Measurements from ENCODE around the gene TTF2. TPM values are rescaled to one million over a fixed set of nuclear protein-coding genes. Genes with fewer than 3 reads are reported as not detected.

TTF2 gene
- total RNA-seq, 2 experiments from 2014 or later, result 35.4 to 36.6 TPM

GRCh38 chr1:117110774-117111173 lies 50.6 kb downstream of the TTF2 start:
- ATAC-seq (ENCODE audit: poor library complexity) (peak; percentile 41), DNase-seq (no peak)
- TF ChIP-seq CTCF (IDR thresholded peaks at IDR 0.05), result no peak
- H3K9me3 Mint-ChIP-seq, result no peaks in the 10 kb centered on the region
- Histone ChIP-seq H3K4me3 (ENCODE audit: low read length) (no peak overlapping the region), H3K36me3 (ENCODE audit: insufficient read depth, low read length) (no peaks in the 10 kb centered on the region), H3K9me3 (ENCODE audit: control insufficient read depth in 1 of 2, insufficient read depth in 1 of 2, low read length in 2 of 2) (no peaks in the 10 kb centered on the region), H3K4me1 (ENCODE audit: insufficient read depth, low read length) (no peaks in the 10 kb centered on the region), H3K27ac (ENCODE audit: low read depth in 1 of 2, low read length in 2 of 2) (no peak overlapping the region), H3K27me3 (ENCODE audit: control insufficient read depth in 1 of 2, insufficient read depth in 2 of 2, low read length in 2 of 2) (no peaks in the 10 kb centered on the region)
- H3K27ac Mint-ChIP-seq, result no peak overlapping the region
- POLR2A ChIA-PET, result interaction anchor here (0.6 kb wide), 1 partner anchor 124 kb away, joined by 3 read pairs; no protein-coding TSS in a partner anchor
- no peak overlapping the region for H3K4me3 Mint-ChIP-seq
- no peaks in the 10 kb centered on the region for H3K27me3 Mint-ChIP-seq
- no peaks in the 10 kb centered on the region for H3K36me3 Mint-ChIP-seq (ENCODE audit: low read depth)
- peaks cover 10% of the 10 kb centered on the region for H3K4me1 Mint-ChIP-seq (ENCODE audit: low read depth)
- CTCF ChIA-PET, result no interaction called here
- intact Hi-C loops (cut with DNase I, micrococcal nuclease), result no loop called here

GRCh38 chr1:117112047-117112717 lies 52.1 kb downstream of the TTF2 start:
- intact Hi-C loops (cut with DNase I, micrococcal nuclease), result no loop called here
- H3K27ac Mint-ChIP-seq, result no peak overlapping the region
- Histone ChIP-seq H3K4me1 (ENCODE audit: insufficient read depth, low read length) (no peaks in the 10 kb centered on the region), H3K9me3 (ENCODE audit: control insufficient read depth in 1 of 2, insufficient read depth in 1 of 2, low read length in 2 of 2) (no peaks in the 10 kb centered on the region), H3K27ac (ENCODE audit: low read depth in 1 of 2, low read length in 2 of 2) (no peak overlapping the region), H3K27me3 (ENCODE audit: control insufficient read depth in 1 of 2, insufficient read depth in 2 of 2, low read length in 2 of 2) (no peaks in the 10 kb centered on the region), H3K4me3 (ENCODE audit: low read length) (no peak overlapping the region), H3K36me3 (ENCODE audit: insufficient read depth, low read length) (no peaks in the 10 kb centered on the region)
- peaks cover 10% of the 10 kb centered on the region for H3K4me1 Mint-ChIP-seq (ENCODE audit: low read depth)
- CTCF ChIA-PET, result interaction anchor here (2.0 kb wide), 1 partner anchor 16 kb away, joined by 5 read pairs; no protein-coding TSS in a partner anchor
- ATAC-seq (ENCODE audit: poor library complexity), result no peak
- TF ChIP-seq CTCF (IDR thresholded peaks at IDR 0.05), result no peak
- no peaks in the 10 kb centered on the region for H3K36me3 Mint-ChIP-seq (ENCODE audit: low read depth)
- H3K4me3 Mint-ChIP-seq, result no peak overlapping the region
- H3K27me3 Mint-ChIP-seq, result peaks cover 4% of the 10 kb centered on the region
- no peaks in the 10 kb centered on the region for H3K9me3 Mint-ChIP-seq
- DNase-seq, result no peak
- POLR2A ChIA-PET, result no interaction called here

- ATAC-seq (ENCODE audit: poor library complexity) (no peak), DNase-seq (no peak)
- intact Hi-C loops (cut with DNase I, micrococcal nuclease), result no loop called here
- Mint-ChIP-seq H3K27me3 (peaks cover 4% of the 10 kb centered on the region), H3K4me3 (no peak overlapping the region), H3K27ac (no peak overlapping the region), H3K36me3 (ENCODE audit: low read depth) (no peaks in the 10 kb centered on the region), H3K9me3 (no peaks in the 10 kb centered on the region), H3K4me1 (ENCODE audit: low read depth) (peaks cover 10% of the 10 kb centered on the region)
- Histone ChIP-seq H3K4me1 (ENCODE audit: insufficient read depth, low read length) (no peaks in the 10 kb centered on the region), H3K9me3 (ENCODE audit: control insufficient read depth in 1 of 2, insufficient read depth in 1 of 2, low read length in 2 of 2) (no peaks in the 10 kb centered on the region), H3K36me3 (ENCODE audit: insufficient read depth, low read length) (no peaks in the 10 kb centered on the region), H3K4me3 (ENCODE audit: low read length) (no peak overlapping the region), H3K27me3 (ENCODE audit: control insufficient read depth in 1 of 2, insufficient read depth in 2 of 2, low read length in 2 of 2) (no peaks in the 10 kb centered on the region), H3K27ac (ENCODE audit: low read depth in 1 of 2, low read length in 2 of 2) (no peak overlapping the region)
- CTCF ChIA-PET, result interaction anchor here (0.9 to 2.0 kb wide), 2 partner anchors 15 to 46 kb away, joined by 3 to 5 read pairs; no protein-coding TSS in a partner anchor
- TF ChIP-seq CTCF (IDR thresholded peaks at IDR 0.05), result no peak
- POLR2A ChIA-PET, result no interaction called here
Measured at GRCh38 chr1:117113199-117113598, 53.1 kb downstream of the TTF2 start.

Data from CD4-positive, alpha-beta T cell (primary cell).